Subcutaneous preadipocyte (primary cell): ENCODE measurements around the gene TM2D3. TPM values are rescaled to one million over a fixed set of nuclear protein-coding genes. Genes with fewer than 3 reads are reported as not detected.

Experiments
- small RNA-seq: library from RNA; depleted of rRNA; stranded (forward); fragments of <200 nt; gene quantifications from one replicate; pipeline ENCODE3, GENCODE V24; 2012
- total RNA-seq: library from RNA; depleted of rRNA; stranded (reverse); fragments of >200 nt; gene quantifications from 2 replicates; pipeline ENCODE4 v1.2.3, GENCODE V29; 2012

The TM2D3 gene
- 25.0 and 28.7 TPM in 2 replicates for total RNA-seq

GRCh38 chr15:101652098-101652785, at the start of gene TM2D3:
Gene TM2D3, minus strand, starts transcription at chr15:101652381. Its CDS starts 20 bp downstream, at chr15:101652361.

Small RNAs within 50 kb of the gene (small RNA-seq; reads per million reads assigned to genes)
- not detected for gene RNU6-807P

Other genes starting within 250 kb of the TM2D3 start
- 1.8 and 2.9 TPM in 2 replicates for gene PCSK6, start 162.7 kb downstream of the TM2D3 start, total RNA-seq
- gene TARS3, start 72.1 kb upstream of the TM2D3 start, total RNA-seq, result 7.8 and 9.2 TPM in 2 replicates
- not detected in 2 replicates for gene OR4F6, start 151.1 kb upstream of the TM2D3 start, total RNA-seq
- not detected in 2 replicates for gene OR4F15, start 159.8 kb upstream of the TM2D3 start, total RNA-seq